ENCODE results near the gene MPV17L2. TPM values are rescaled to one million over a fixed set of nuclear protein-coding genes. Genes with fewer than 3 reads are reported as not detected.

Gene MPV17L2
- total and polyA plus RNA-seq, 2 experiments from 2014 or later: 38.2 to 51.7 TPM

DNA sequence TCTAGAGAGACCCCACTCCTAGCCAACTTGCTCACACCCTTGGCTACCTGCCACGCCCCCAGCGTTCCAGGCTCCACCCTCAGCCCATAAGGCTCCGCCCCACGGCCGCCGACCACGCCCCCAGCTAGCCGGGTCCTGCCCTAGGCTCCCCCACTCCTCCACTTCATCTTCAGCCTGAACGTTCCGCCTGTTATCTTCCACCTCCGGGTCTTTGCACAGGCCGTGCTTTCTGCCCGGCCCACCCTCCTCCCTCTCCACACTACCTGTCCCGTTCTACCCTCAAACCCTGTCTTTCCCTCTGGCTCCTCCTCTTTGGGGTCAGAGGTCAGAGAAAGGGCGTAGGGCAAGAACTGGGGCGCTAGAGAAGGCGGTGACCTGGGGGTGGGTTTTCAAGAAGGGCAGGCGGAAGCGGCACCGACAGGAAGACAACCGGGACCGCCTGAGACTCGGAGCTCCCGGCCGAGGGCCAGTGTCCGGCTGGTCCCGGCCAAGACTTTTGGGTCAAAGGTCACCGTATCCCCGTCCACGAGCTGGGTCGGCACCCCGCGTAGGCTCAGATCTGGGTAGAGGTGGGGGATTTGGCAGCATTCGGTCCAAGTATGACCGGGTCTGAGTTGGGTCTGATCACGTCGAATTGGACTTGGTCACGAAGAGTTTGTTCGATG is 31.0 kb downstream of the MPV17L2 start:
- H3K9me3 ChIP-seq (ENCODE audit: low read depth): no peaks in the 10 kb centered on the region
- no peaks in the 10 kb centered on the region for H3K27me3 ChIP-seq
- H3K36me3 ChIP-seq: no peaks in the 10 kb centered on the region
- TF ChIP-seq, protein P1, sequence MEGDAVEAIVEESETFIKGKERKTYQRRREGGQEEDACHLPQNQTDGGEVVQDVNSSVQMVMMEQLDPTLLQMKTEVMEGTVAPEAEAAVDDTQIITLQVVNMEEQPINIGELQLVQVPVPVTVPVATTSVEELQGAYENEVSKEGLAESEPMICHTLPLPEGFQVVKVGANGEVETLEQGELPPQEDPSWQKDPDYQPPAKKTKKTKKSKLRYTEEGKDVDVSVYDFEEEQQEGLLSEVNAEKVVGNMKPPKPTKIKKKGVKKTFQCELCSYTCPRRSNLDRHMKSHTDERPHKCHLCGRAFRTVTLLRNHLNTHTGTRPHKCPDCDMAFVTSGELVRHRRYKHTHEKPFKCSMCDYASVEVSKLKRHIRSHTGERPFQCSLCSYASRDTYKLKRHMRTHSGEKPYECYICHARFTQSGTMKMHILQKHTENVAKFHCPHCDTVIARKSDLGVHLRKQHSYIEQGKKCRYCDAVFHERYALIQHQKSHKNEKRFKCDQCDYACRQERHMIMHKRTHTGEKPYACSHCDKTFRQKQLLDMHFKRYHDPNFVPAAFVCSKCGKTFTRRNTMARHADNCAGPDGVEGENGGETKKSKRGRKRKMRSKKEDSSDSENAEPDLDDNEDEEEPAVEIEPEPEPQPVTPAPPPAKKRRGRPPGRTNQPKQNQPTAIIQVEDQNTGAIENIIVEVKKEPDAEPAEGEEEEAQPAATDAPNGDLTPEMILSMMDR (IDR thresholded peaks at IDR 0.05; ENCODE audit: low read depth, low read length): no peak
- no peak overlapping the region for H3K27ac ChIP-seq
- peak; percentile 54 to 70 for DNase-seq (ENCODE audit: low read depth in 1 of 2, low spot score in 1 of 2)
- H3K4me3 ChIP-seq: peak overlapping the region; percentile 32
- no peaks in the 10 kb centered on the region for H3K4me1 ChIP-seq (ENCODE audit: low read depth)

DNA sequence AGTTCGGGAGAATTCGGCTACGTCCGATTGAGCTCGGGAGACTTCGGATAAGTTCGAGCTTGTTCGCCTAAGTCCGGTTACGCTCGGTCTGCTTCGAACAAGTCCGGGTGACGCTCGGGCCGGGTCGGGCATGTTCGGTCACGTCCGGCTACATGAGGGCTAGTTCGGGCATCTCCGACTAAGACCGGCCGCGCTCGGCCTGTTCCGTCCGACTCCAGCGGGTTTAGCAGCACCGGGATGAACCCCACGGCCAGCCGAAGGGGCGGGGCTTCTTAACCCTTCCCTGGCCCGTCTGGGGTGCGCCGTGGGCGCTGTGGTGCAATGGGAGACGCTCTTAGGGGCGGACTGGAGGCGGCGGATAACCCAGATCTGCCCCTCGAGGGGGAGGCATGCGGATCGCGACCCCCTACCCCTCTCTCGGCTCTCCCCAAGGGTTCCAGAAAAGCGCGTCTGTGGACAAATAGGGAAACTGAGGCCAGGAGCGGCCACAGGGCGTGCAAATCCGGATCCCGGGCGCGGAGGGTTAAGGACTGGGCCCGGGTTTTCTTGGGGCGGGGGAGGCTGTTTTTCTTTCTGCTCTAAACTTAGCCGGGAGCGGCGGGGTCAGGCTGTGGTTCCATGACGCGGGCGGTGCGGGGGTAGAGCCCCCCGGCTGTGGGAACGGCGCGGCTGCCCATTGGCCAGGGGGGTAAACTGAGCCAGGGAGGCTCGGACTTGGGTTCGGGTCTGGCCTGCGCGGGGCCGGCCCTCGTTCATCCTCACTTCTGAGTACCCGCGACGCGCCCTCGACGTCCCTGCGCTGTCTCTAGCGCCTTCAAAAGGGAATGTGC is 31.7 kb downstream of the MPV17L2 start:
- Histone ChIP-seq H3K4me3 (peak overlapping the region; percentile 32), H3K27me3 (no peaks in the 10 kb centered on the region)
- peak; percentile 99 to 100 for DNase-seq (ENCODE audit: low read depth in 1 of 2, low spot score in 1 of 2)

GRCh38 chr19:18225355-18225701 is 32.3 kb downstream of the MPV17L2 start:
- DNase-seq (ENCODE audit: low read depth in 1 of 2, low spot score in 1 of 2): no peak
- no peak overlapping the region for H3K27ac ChIP-seq
- H3K4me1 ChIP-seq (ENCODE audit: low read depth): no peaks in the 10 kb centered on the region
- no peak overlapping the region for H3K4me3 ChIP-seq
- no peaks in the 10 kb centered on the region for H3K9me3 ChIP-seq (ENCODE audit: low read depth)
- TF ChIP-seq, protein P1 (IDR thresholded peaks at IDR 0.05; ENCODE audit: low read depth, low read length): no peak
- H3K27me3 ChIP-seq: no peaks in the 10 kb centered on the region
- no peaks in the 10 kb centered on the region for H3K36me3 ChIP-seq

More for the DNA sequence above, 31.7 kb downstream of the MPV17L2 start:
- TF ChIP-seq, protein P1 (IDR thresholded peaks at IDR 0.05; ENCODE audit: low read depth, low read length): no peak
- H3K36me3 ChIP-seq: no peaks in the 10 kb centered on the region
- H3K9me3 ChIP-seq (ENCODE audit: low read depth): no peaks in the 10 kb centered on the region
- no peak overlapping the region for H3K27ac ChIP-seq
- no peaks in the 10 kb centered on the region for H3K4me1 ChIP-seq (ENCODE audit: low read depth)

- TF ChIP-seq, protein P1 (IDR thresholded peaks at IDR 0.05; ENCODE audit: low read depth, low read length): no peak
- Histone ChIP-seq H3K36me3 (no peaks in the 10 kb centered on the region), H3K4me3 (no peak within 1 kb of the TSS), H3K27ac (no peak within 1 kb of the TSS), H3K27me3 (no peaks in the 10 kb centered on the region), H3K9me3 (ENCODE audit: low read depth) (no peaks in the 10 kb centered on the region), H3K4me1 (ENCODE audit: low read depth) (no peaks in the 10 kb centered on the region)
- peak in 1 of 2 donors; percentile 15 for DNase-seq (ENCODE audit: low read depth in 1 of 2, low spot score in 1 of 2)
Measured at GRCh38 chr19:18225702-18226468, 32.9 kb downstream of the MPV17L2 start, which contains the start of gene PDE4C. PDE4C (minus strand) TSS chr19:18226438; CDS start chr19:18226415, 23 bp downstream.

DNA sequence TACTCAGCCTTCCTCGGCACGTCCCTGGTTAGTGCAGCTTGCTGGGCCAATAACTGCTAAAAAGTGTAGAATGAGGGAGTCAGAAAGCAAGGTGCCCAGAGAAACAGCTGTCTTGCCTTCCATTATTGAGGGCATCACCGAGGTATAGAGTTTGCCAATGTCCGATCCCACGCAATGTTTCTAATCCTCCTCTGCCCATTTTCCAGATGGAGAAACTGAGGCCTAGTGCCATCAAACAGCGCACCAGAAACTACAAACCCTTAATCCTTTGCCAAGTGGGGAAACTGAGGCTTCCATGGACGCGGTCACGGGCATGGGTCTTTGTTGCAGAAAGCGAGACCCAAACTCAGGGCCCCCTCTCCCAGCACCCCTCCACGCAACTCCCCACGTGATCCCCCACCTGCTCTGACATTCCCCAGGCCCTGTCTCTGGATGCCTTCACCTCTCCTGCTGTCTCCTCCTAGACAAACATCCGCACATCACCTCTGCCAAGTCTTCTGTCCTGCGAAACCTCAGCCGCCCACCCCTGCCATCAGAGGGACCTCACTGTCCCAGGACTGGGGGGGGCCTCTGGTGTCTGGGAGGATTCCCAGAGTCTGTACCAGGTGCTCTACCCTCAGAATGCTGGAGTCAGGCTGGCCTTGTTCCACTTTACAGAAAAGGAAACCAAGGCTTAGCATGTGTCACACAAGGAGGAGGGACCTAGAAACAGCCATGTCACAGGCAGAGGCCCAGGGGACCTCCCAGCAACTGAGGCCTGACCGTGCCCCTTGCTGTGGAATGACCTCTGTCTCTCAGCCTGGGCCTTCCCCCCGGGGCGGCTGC is 34.1 kb downstream of the MPV17L2 start:
- no peaks in the 10 kb centered on the region for H3K27me3 ChIP-seq
- H3K4me1 ChIP-seq (ENCODE audit: low read depth): no peaks in the 10 kb centered on the region
- H3K27ac ChIP-seq: no peak overlapping the region
- H3K4me3 ChIP-seq: no peak overlapping the region
- no peaks in the 10 kb centered on the region for H3K9me3 ChIP-seq (ENCODE audit: low read depth)
- TF ChIP-seq, protein P1 (IDR thresholded peaks at IDR 0.05; ENCODE audit: low read depth, low read length): no peak
- no peak for DNase-seq (ENCODE audit: low read depth in 1 of 2, low spot score in 1 of 2)
- H3K36me3 ChIP-seq: no peaks in the 10 kb centered on the region
